ENCODE data around the gene CARMIL3. TPM values are rescaled to one million over a fixed set of nuclear protein-coding genes. Genes with fewer than 3 reads are reported as not detected.

The CARMIL3 gene
- total and polyA plus RNA-seq, 2 of the 8 experiments (the other 6 are each of a cell fraction or from before 2014, with no cell fraction given) = 6.0 to 9.0 TPM

DNA sequence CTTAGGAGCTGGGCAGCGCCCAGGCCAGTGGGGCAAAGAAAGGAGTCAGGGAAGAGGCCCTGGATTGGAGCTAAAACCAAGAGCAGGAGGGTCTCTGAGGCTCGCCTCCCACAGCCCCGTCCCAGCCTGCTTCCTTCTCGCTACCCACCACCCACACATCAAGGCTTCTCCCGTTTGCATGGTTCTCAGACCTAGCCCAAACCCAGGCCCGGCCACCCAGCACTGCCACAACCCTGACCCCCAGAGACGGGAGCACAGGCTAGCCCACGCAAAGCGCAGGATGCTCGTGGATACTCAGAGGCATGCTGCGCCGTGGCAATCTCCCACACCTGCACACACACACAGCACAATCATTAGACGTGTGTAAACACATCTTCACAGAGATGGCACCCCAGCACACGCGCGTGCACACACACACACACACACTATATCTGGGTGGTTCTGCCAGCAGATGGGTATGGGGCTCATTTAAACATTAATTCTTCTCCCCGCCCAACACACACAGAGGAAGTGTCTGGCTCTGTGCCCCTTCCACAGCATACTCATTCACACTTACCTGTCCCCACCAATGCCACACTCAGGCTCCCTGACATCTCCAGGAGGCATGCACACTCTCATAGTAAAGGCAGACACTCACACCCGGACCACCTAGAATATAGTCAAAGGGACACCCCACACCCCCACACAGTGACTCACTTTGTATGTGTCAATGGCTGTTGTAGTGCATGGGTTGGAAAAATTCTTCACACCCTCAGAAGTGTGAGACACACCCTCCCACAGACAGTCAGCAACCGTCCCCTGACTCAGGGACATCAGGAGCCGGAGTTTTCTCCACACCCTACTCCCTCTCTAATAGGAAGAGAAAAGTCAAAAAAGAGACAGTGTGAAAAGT is 1.1 kb downstream of the CARMIL3 start (continued):
- no peak for TF ChIP-seq CBX5 (IDR thresholded peaks at IDR 0.05; ENCODE audit: low read depth, low read length)

Measured in H1 (cell line).